NB4 (cell line): ENCODE measurements around the gene ERBB4.

Source experiments
- MYC ChIP-seq: IDR thresholded peaks from 2 replicates; pipeline ENCODE4 v1.6.1; 2011; ENCODE audit warnings: low read depth, low read length
- POLR2A ChIP-seq: IDR thresholded peaks from 2 replicates; pipeline ENCODE4 v1.6.1; 2011; ENCODE audit warnings: mild to moderate bottlenecking; ENCODE audit not compliant: insufficient read length; ENCODE audit errors: extremely low read depth
- TF ChIP-seq, protein P1 (sequence below): IDR thresholded peaks from one replicate; pipeline ENCODE4 v1.5.1; 2012; ENCODE audit warnings: low read depth, low read length
- TF ChIP-seq, protein P2 (sequence below): IDR thresholded peaks from 2 replicates; pipeline ENCODE4 v1.6.1; 2011; ENCODE audit warnings: low read depth, low read length

DNA sequence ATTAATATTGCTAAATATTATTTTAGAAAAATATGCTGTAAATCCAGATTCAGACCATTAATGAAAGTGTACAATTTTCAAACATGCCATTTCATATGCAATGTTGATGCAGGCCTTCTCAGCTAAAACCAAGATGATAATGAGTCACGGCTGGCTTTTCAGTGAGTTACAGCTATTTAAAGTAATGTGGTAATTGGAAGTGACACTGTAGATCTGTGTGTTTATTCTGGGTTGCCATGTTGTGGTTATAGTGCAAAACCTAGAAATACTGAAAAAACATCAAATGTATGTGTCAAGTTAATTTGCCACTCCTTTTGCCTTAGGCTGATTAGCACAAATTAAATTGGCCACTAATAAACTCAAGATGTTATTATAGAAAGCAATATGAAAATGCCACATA is 506.6 kb downstream of the ERBB4 start:
- TF ChIP-seq, protein P1, sequence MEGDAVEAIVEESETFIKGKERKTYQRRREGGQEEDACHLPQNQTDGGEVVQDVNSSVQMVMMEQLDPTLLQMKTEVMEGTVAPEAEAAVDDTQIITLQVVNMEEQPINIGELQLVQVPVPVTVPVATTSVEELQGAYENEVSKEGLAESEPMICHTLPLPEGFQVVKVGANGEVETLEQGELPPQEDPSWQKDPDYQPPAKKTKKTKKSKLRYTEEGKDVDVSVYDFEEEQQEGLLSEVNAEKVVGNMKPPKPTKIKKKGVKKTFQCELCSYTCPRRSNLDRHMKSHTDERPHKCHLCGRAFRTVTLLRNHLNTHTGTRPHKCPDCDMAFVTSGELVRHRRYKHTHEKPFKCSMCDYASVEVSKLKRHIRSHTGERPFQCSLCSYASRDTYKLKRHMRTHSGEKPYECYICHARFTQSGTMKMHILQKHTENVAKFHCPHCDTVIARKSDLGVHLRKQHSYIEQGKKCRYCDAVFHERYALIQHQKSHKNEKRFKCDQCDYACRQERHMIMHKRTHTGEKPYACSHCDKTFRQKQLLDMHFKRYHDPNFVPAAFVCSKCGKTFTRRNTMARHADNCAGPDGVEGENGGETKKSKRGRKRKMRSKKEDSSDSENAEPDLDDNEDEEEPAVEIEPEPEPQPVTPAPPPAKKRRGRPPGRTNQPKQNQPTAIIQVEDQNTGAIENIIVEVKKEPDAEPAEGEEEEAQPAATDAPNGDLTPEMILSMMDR, result no peak
- TF ChIP-seq POLR2A (no peak), MYC (no peak)
- TF ChIP-seq, protein P2, sequence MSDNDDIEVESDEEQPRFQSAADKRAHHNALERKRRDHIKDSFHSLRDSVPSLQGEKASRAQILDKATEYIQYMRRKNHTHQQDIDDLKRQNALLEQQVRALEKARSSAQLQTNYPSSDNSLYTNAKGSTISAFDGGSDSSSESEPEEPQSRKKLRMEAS, result no peak
